Esophagus muscularis mucosa (tissue), 4 donors: ENCODE data around the gene SASH1. TPM values are rescaled to one million over a fixed set of nuclear protein-coding genes. Genes with fewer than 3 reads are reported as not detected.

Experiments used
- DNase-seq: peaks from one replicate; pipeline ENCODE4 v3.0.0-alpha.2; 2017; ENCODE audit errors: extremely low spot score
- H3K27ac ChIP-seq, 4 donors: fragments of 200-600 bp; sonication (generic); replicated peaks in 1 of 4; 1 replicate in 3 of 4; 2 replicates in 1 of 4; pipeline ENCODE4 v1.5.1; 2016 to 2019; ENCODE audit warnings: mild to moderate bottlenecking in 1 of 4
- H3K27me3 ChIP-seq, 4 donors: fragments of 200-600 bp; sonication (generic); one replicate each; pipeline versions ENCODE4 v1.5.1 to v1.6.0; 2016 to 2019
- H3K36me3 ChIP-seq, 4 donors: fragments of 200-600 bp; sonication (generic); one replicate each; pipeline ENCODE4 v1.5.1; 2016 to 2019
- H3K4me1 ChIP-seq, 4 donors: fragments of 200-600 bp; sonication (generic); one replicate each; pipeline ENCODE4 v1.5.1; 2016 to 2019
- H3K4me3 ChIP-seq, 4 donors: fragments of 200-600 bp; sonication (generic); 1 replicate in 2 of 4; 2 replicates in 2 of 4; pipeline ENCODE4 v1.5.1; 2016 to 2019; ENCODE audit warnings: mild to moderate bottlenecking in 4 of 4, moderate library complexity in 1 of 4
- H3K9me3 ChIP-seq, 4 donors: fragments of 200-600 bp; sonication (generic); 1 replicate in 3 of 4; 2 replicates in 1 of 4; pipeline ENCODE4 v1.5.1; 2016 to 2019
- EP300 ChIP-seq: sonication (generic); formaldehyde crosslinking; IDR thresholded peaks from one replicate; pipeline ENCODE4 v1.6.1; 2017; ENCODE audit warnings: antibody characterized with exemption
- POLR2A ChIP-seq: fragments of 450-650 bp; IDR thresholded peaks from one replicate; pipeline ENCODE4 v1.6.1; 2017; ENCODE audit warnings: antibody characterized with exemption, moderate library complexity, mild to moderate bottlenecking, low read depth
- POLR2AphosphoS5 ChIP-seq, 2 donors: sonication (generic); formaldehyde crosslinking; IDR thresholded peaks; one replicate each; pipeline ENCODE4 v1.6.1; 2017; ENCODE audit warnings: antibody characterized with exemption in 2 of 2
- WGBS: methylation state at CpG from one replicate; pipeline ENCODE4 v1.1.5; 2018; 5-methylcytosine and 5-hydroxymethylcytosine counted together
- intact Hi-C: fragments of 100-400 bp; cut with DNase I; formaldehyde crosslinking; loops from one replicate; pipeline ENCODE4 v1.15.1; 2023
- total RNA-seq, 4 donors: library from RNA; depleted of rRNA; stranded (reverse); fragments of >200 nt; gene quantifications; one replicate each; pipeline versions ENCODE4 v1.1.0 to v1.2.1, GENCODE V29; 2016
- TF ChIP-seq, protein P1 (sequence below), 3 experiments: fragments of 200-600 bp in 2 of 3; fragments of 450-650 bp in 1 of 3; sonication (generic) in 2 of 3; IDR thresholded peaks; one replicate each; pipeline ENCODE4 v1.5.1; 2017 to 2019; ENCODE audit warnings: antibody characterized with exemption in 3 of 3, mild to moderate bottlenecking in 2 of 3, moderate library complexity in 1 of 3

Gene SASH1
- total RNA-seq, 4 donors from 2014 or later, result 56.5 to 86.6 (median 70.3) TPM

DNA sequence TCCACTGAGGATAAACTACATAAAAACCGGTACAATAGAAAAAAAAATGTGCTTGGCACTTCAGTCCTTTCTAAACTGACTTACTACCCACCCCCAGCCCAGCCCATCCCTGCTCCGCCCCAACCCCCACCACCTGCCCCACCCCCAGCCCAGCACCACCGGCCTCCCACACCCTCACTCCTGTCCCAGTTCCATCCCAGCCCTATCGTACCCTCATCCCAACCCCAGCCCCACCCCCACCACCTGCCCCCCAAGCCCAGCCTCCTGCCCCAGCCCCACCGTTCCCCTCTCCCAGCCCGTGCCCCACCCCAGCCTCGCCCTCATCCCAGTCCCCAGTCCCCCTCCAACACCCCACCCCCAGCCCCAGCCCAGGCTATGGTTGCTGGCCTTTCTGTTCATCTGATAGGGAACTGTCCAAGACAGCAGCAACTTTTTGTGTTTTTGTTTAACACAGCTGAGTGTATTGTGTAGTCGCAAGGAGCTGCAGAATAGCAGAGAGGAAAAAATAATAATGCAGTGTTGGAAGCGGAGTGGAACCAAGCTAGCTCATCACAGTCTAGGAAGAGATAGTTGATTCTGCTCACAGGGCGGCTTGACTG lies 61.9 kb downstream of the SASH1 start:
- no peaks in the 10 kb centered on the region for H3K36me3 ChIP-seq
- no peak overlapping the region for H3K4me3 ChIP-seq
- DNase-seq, result no peak
- no peaks in the 10 kb centered on the region for H3K9me3 ChIP-seq
- WGBS, result 77% methylated on average over 7 of the region's 10 CpGs
- TF ChIP-seq, protein P1, sequence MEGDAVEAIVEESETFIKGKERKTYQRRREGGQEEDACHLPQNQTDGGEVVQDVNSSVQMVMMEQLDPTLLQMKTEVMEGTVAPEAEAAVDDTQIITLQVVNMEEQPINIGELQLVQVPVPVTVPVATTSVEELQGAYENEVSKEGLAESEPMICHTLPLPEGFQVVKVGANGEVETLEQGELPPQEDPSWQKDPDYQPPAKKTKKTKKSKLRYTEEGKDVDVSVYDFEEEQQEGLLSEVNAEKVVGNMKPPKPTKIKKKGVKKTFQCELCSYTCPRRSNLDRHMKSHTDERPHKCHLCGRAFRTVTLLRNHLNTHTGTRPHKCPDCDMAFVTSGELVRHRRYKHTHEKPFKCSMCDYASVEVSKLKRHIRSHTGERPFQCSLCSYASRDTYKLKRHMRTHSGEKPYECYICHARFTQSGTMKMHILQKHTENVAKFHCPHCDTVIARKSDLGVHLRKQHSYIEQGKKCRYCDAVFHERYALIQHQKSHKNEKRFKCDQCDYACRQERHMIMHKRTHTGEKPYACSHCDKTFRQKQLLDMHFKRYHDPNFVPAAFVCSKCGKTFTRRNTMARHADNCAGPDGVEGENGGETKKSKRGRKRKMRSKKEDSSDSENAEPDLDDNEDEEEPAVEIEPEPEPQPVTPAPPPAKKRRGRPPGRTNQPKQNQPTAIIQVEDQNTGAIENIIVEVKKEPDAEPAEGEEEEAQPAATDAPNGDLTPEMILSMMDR (IDR thresholded peaks at IDR 0.05), result no peak
- no peak for TF ChIP-seq POLR2AphosphoS5 (IDR thresholded peaks at IDR 0.05)
- TF ChIP-seq POLR2A, result no peak
- no peak for TF ChIP-seq EP300
- intact Hi-C loops, result no loop called here
- H3K27me3 ChIP-seq, result no peaks in the 10 kb centered on the region
- peaks cover 23 to 45% (median 40%) of the 10 kb centered on the region in 4 donors for H3K4me1 ChIP-seq
- H3K27ac ChIP-seq, result peak overlapping the region in 3 of 4 donors; percentile 35 to 74 (median 70)

DNA sequence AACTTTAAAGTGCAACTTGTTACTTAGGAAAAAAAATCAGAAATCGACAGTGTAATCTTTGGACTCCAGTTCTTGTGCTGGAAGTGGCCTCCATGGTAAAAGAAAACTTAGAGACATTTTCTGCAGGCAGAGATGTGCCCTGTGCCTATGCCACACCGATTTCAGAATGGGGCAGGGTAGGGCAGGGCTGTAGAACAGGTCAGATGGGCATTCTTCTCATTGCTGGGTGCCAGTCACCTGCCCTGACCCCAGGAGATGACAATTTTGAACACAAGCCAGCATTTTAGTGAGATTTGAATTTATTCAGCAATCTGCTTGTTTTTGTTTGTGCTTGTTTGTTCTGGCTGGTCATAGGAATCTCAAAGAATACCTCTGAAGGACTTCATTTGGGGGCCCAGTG lies 63.3 kb downstream of the SASH1 start:
- Histone ChIP-seq H3K4me1 (peaks cover 21 to 41% (median 35%) of the 10 kb centered on the region in 4 donors), H3K36me3 (no peaks in the 10 kb centered on the region), H3K27ac (peak overlapping the region in 3 of 4 donors; percentile 70 to 78 (median 74)), H3K9me3 (no peaks in the 10 kb centered on the region), H3K27me3 (no peaks in the 10 kb centered on the region), H3K4me3 (no peak overlapping the region)
- 89% methylated on average over 2 of the region's 2 CpGs for WGBS
- intact Hi-C loops, result no loop called here
- DNase-seq, result no peak
- TF ChIP-seq EP300, result no peak
- TF ChIP-seq, protein P1 (IDR thresholded peaks at IDR 0.05), result no peak
- no peak for TF ChIP-seq POLR2AphosphoS5 (IDR thresholded peaks at IDR 0.05)
- TF ChIP-seq POLR2A, result no peak

DNA sequence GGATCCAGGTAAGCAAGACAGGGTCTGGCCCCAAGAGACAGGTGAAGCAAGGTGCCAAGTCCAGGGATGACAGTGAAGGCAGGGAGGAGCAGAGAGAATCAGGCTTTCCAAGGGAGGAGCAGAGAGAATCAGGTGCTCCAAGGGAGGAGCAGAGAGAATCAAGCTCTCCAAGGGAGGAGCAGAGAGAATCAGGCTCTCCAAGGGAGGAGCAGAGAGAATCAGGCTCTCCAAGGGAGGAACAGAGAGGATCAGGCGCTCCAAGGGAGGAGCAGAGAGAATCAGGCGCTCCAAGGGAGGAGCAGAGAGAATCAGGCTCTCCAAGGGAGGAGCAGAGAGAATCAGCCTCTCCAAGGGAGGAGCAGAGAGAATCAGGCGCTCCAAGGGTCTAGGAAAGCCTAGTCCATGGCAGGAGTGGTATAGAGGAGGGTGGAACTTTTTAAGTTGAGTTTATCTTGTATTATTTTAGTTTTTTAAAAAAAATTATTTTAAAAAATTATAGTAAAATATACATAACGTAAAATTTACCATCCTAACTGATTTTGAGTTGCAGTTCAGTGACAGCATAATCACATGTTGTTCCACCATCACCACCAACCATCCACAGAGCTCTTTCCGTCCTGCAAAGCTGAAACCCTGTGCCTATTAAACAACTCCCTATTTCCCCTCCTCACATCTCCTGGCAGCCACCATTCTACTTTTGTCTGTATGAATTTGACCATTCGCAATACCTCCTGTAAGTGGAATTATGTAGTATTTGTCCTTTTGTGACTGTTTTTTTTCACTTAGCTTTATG lies 64.1 kb downstream of the SASH1 start:
- no peak overlapping the region for H3K4me3 ChIP-seq
- intact Hi-C loops, result no loop called here
- H3K36me3 ChIP-seq, result no peaks in the 10 kb centered on the region
- H3K27me3 ChIP-seq, result no peaks in the 10 kb centered on the region
- TF ChIP-seq EP300 (no peak), POLR2AphosphoS5 (IDR thresholded peaks at IDR 0.05) (no peak), POLR2A (no peak)
- TF ChIP-seq, protein P1 (IDR thresholded peaks at IDR 0.05), result no peak
- H3K27ac ChIP-seq, result peak overlapping the region; percentile 57 to 78 (median 72)
- no peak for DNase-seq
- 67% methylated on average over 6 of the region's 6 CpGs for WGBS
- no peaks in the 10 kb centered on the region for H3K9me3 ChIP-seq
- H3K4me1 ChIP-seq, result peaks cover 20 to 39% (median 34%) of the 10 kb centered on the region in 4 donors

DNA sequence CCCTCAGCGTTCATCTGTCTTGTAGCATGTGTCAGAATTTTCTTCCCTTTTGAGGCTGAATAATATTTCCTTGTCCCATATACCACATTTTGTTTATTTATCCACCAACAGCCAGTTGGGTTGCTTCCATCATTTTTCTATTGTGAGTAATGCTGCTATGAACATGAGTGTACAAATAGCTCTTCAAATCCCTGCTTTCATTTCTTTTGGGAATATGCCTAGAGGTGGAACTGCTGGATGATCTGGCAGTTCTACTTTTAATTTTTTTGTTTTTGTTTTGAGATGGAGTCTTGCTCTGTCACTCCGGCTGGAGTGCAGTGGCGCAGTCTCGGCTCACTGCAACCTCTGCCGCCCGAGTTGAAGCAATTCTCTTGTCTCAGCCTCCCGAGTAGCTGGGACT lies 64.7 kb downstream of the SASH1 start:
- no peaks in the 10 kb centered on the region for H3K9me3 ChIP-seq
- no peak for DNase-seq
- TF ChIP-seq POLR2A (no peak), POLR2AphosphoS5 (IDR thresholded peaks at IDR 0.05) (peak in 1 of 2 donors; percentile 74)
- H3K4me3 ChIP-seq, result no peak overlapping the region
- WGBS, result 48% methylated on average over 7 of the region's 7 CpGs
- H3K27me3 ChIP-seq, result no peaks in the 10 kb centered on the region
- no peaks in the 10 kb centered on the region for H3K36me3 ChIP-seq
- peaks cover 20 to 39% (median 34%) of the 10 kb centered on the region in 4 donors for H3K4me1 ChIP-seq
- peak overlapping the region; percentile 57 to 78 (median 72) for H3K27ac ChIP-seq
- intact Hi-C loops, result no loop called here

DNA sequence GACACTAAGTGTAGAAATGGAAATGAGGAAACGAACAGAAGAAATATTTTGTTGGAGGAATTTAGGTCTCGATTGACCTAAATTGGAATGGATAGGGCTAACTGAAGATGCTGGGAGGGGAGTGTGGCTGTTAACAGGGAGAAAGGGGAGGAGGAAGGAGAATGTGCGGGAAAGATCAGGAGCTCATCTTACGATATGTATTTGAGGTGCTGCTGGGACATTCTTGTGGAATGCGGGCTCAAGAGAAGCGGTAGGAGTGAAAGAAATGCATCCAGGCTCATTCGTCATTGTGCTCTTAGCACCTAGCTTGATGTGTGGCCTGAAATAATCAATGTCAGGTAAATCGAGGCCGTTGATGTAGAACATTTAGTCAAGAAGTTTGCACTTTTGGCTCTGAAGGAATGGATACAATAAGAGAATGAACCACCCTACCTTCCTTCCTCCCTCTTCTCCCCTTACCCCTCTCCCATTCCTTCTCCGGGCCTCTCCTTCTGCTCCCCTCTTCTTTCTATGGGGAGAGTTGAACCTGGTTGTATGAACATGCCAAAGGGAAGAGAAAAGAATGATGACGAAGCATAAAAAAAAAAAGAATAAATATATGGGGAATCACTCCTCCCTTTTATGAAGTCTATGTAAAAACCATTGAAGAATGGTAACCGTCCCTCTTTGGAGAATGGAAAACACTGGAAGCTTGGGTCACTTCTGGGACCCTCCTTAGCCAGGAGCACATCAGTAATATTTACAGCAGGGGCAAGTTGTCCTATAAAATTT lies 70.9 kb downstream of the SASH1 start:
- intact Hi-C loops, result no loop called here
- no peak for DNase-seq
- Histone ChIP-seq H3K9me3 (no peaks in the 10 kb centered on the region), H3K4me3 (no peak overlapping the region), H3K36me3 (no peaks in the 10 kb centered on the region), H3K27me3 (no peaks in the 10 kb centered on the region), H3K27ac (no peak overlapping the region), H3K4me1 (peaks cover 26 to 27% (median 26%) of the 10 kb centered on the region in 4 donors)
- TF ChIP-seq POLR2A, result no peak
- no peak for TF ChIP-seq POLR2AphosphoS5 (IDR thresholded peaks at IDR 0.05)
- TF ChIP-seq EP300, result no peak
- TF ChIP-seq, protein P1 (IDR thresholded peaks at IDR 0.05), result no peak
- 90% methylated on average over 12 of the region's 12 CpGs for WGBS
